B cell (primary cell): ENCODE results near the gene RASA1. TPM values are rescaled to one million over a fixed set of nuclear protein-coding genes. Genes with fewer than 3 reads are reported as not detected.

Experiments used
- ATAC-seq: fragments of 200-7000 bp; cut with Tn5 transposase; one replicate; pipeline ENCODE4 v1.10.0; 2021; ENCODE audit warnings: low read depth, mild to moderate bottlenecking, moderate number of reproducible peaks, moderate library complexity
- CTCF ChIA-PET: fragments of 350-600 bp; sonication (Branson Sonifier 250); formaldehyde crosslinking; loops from one replicate; lab custom pipeline; 2021; ENCODE audit warnings: antibody characterized with exemption, inconsistent platforms; lab: Charles Lee
- POLR2A ChIA-PET: fragments of 350-600 bp; sonication (Branson Sonifier 250); formaldehyde crosslinking; loops from one replicate; lab custom pipeline; 2021; ENCODE audit warnings: antibody characterized with exemption; lab: Charles Lee
- DNase-seq: peaks from one replicate; pipeline ENCODE4 v3.0.0; 2013
- H2AFZ ChIP-seq: 2 replicates; pipeline ENCODE4 v1.6.1; 2012; ENCODE audit warnings: mild to moderate bottlenecking, low read depth, low read length; ENCODE audit not compliant: insufficient read depth, poor library complexity, severe bottlenecking
- H3K27ac ChIP-seq, 2 donors: 1 replicate in 1 of 2; 2 replicates in 1 of 2; pipeline ENCODE4 v1.5.1; 2012 to 2013; ENCODE audit warnings: low read length in 2 of 2, mild to moderate bottlenecking in 2 of 2, moderate library complexity in 1 of 2
- H3K27me3 ChIP-seq, 4 experiments: fragments of 200-600 bp in 1 of 4; sonication (generic) in 1 of 4; replicated peaks in 1 of 4; 1 replicate in 2 of 4; 2 replicates in 2 of 4; pipeline versions ENCODE4 v1.6.1 to v1.7.0; 2013 to 2016; ENCODE audit warnings: low read length in 3 of 4, mild to moderate bottlenecking in 2 of 4, mixed read lengths in 1 of 4, moderate library complexity in 1 of 4; ENCODE audit not compliant: insufficient read depth in 4 of 4, control insufficient read depth in 3 of 4; ENCODE audit errors: control extremely low read depth in 1 of 4
- H3K36me3 ChIP-seq, 2 experiments: replicated peaks in 1 of 2; 1 replicate in 1 of 2; 2 replicates in 1 of 2; pipeline versions ENCODE4 v1.6.1 to v1.7.1; 2013; ENCODE audit warnings: low read length in 1 of 2; ENCODE audit not compliant: insufficient read depth in 2 of 2, control insufficient read depth in 1 of 2; ENCODE audit errors: control extremely low read depth in 1 of 2, extremely low read depth in 1 of 2
- H3K4me1 ChIP-seq, 2 donors: fragments of 200-600 bp in 1 of 2; sonication (generic) in 1 of 2; 1 replicate in 1 of 2; 2 replicates in 1 of 2; pipeline versions ENCODE4 v1.5.1 to v1.6.1; 2013 to 2017; ENCODE audit warnings: low read length in 2 of 2; ENCODE audit not compliant: control insufficient read depth in 2 of 2, insufficient read depth in 2 of 2
- H3K4me2 ChIP-seq: replicated peaks from 2 replicates; pipeline ENCODE3; 2012; ENCODE audit warnings: mild to moderate bottlenecking, low read depth, low read length; ENCODE audit not compliant: poor library complexity, severe bottlenecking
- H3K4me3 ChIP-seq, 5 experiments: fragments of 200-600 bp in 1 of 5; sonication (generic) in 1 of 5; 1 replicate in 3 of 5; 2 replicates in 2 of 5; pipeline versions ENCODE4 v1.5.1 to v1.7.0; 2011 to 2016; ENCODE audit warnings: low read length in 4 of 5, mild to moderate bottlenecking in 4 of 5, low read depth in 2 of 5, control low read depth in 1 of 5, moderate library complexity in 1 of 5; ENCODE audit not compliant: insufficient read depth in 1 of 5; ENCODE audit errors: control extremely low read depth in 1 of 5, extremely low read depth in 1 of 5
- H3K79me2 ChIP-seq: fragments of 200-600 bp; sonication (generic); one replicate; pipeline ENCODE4 v1.6.0; 2016; ENCODE audit warnings: low read length; ENCODE audit not compliant: control insufficient read depth, insufficient read depth
- H3K9ac ChIP-seq: fragments of 200-600 bp; sonication (generic); 2 replicates; pipeline ENCODE4 v1.6.1; 2017; ENCODE audit warnings: mild to moderate bottlenecking, low read length, moderate library complexity
- H3K9me3 ChIP-seq, 3 donors: one replicate each; pipeline versions ENCODE4 v1.6.1 to v1.7.1; 2013; ENCODE audit warnings: low read length in 2 of 3; ENCODE audit not compliant: control insufficient read depth in 2 of 3, insufficient read depth in 1 of 3; ENCODE audit errors: control extremely low read depth in 1 of 3
- H4K20me1 ChIP-seq: 2 replicates; pipeline ENCODE4 v1.6.0; 2012; ENCODE audit warnings: mild to moderate bottlenecking, low read length; ENCODE audit not compliant: insufficient read depth, control insufficient read depth, poor library complexity, severe bottlenecking
- H3K27ac Mint-ChIP-seq: one replicate; pipeline ENCODE4 v1.8.0; 2021; ENCODE audit warnings: mixed read lengths
- H3K27me3 Mint-ChIP-seq: one replicate; pipeline ENCODE4 v1.8.0; 2021; ENCODE audit warnings: mixed read lengths
- H3K4me1 Mint-ChIP-seq: one replicate; pipeline ENCODE4 v1.8.0; 2021; ENCODE audit warnings: mixed read lengths
- H3K4me3 Mint-ChIP-seq: one replicate; pipeline ENCODE4 v1.8.0; 2021; ENCODE audit warnings: mixed read lengths
- H3K9me3 Mint-ChIP-seq: one replicate; pipeline ENCODE4 v1.8.0; 2022; ENCODE audit warnings: mixed read lengths; ENCODE audit not compliant: insufficient read depth
- CTCF ChIP-seq: fragments of 200-600 bp; IDR thresholded peaks from one replicate; pipeline ENCODE4 v1.8.0; 2022; ENCODE audit warnings: antibody characterized with exemption, mild to moderate bottlenecking
- EZH2 ChIP-seq: IDR thresholded peaks from 2 replicates; pipeline ENCODE4 v1.6.1; 2012; ENCODE audit warnings: borderline replicate concordance, low read depth, mild to moderate bottlenecking, moderate library complexity, low read length; ENCODE audit not compliant: insufficient read depth, poor library complexity, severe bottlenecking
- WGBS: methylation state at CpG from one replicate; pipeline ENCODE4 v1.1.5; 2013; ENCODE audit warnings: missing lambda C conversion rate; ENCODE audit not compliant: insufficient coverage; 5-methylcytosine and 5-hydroxymethylcytosine counted together
- intact Hi-C: fragments of 100-400 bp; cut with micrococcal nuclease; formaldehyde crosslinking; loops from one replicate; pipeline ENCODE4 v1.10.0; 2022
- polyA plus RNA-seq: library from polyadenylated mRNA; depleted of rRNA; stranded (reverse); fragments of >200 nt; gene quantifications from 2 replicates; pipeline ENCODE4 v1.2.3, GENCODE V29; 2012
- total RNA-seq, 2 donors: library from RNA; stranded (reverse); fragments of 120-200 nt in 1 of 2; gene quantifications; 1 replicate in 1 of 2; 2 replicates in 1 of 2; pipeline versions ENCODE4 v1.2.3 to v1.2.4, GENCODE V29; 2013 to 2022

Gene RASA1
- total and polyA plus RNA-seq, 2 donors (not counting 1 experiment from before 2014, with no cell fraction given), result 18.9 to 32.2 TPM

- no peak overlapping the region for H3K27ac ChIP-seq
- 96% methylated on average over 4 of the region's 5 CpGs for WGBS
- peaks cover 59% of the 10 kb centered on the region for H3K4me1 Mint-ChIP-seq
- TF ChIP-seq EZH2 (no peak), CTCF (no peak)
- H2AFZ ChIP-seq, result no peak overlapping the region
- H3K79me2 ChIP-seq, result peaks cover 85% of the 10 kb centered on the region
- H3K9me3 Mint-ChIP-seq, result no peaks in the 10 kb centered on the region
- no peaks in the 10 kb centered on the region for H3K27me3 Mint-ChIP-seq
- H3K27me3 ChIP-seq, result no peaks in the 10 kb centered on the region
- peaks cover 10 to 21% of the 10 kb centered on the region in 2 donors for H3K4me1 ChIP-seq
- ChIA-PET CTCF (no interaction called here), POLR2A (no interaction called here)
- no peak overlapping the region for H3K4me2 ChIP-seq
- no peak overlapping the region for H3K4me3 Mint-ChIP-seq
- no peaks in the 10 kb centered on the region for H3K9me3 ChIP-seq
- H3K9ac ChIP-seq, result no peak overlapping the region
- H3K36me3 ChIP-seq, result peaks cover 0 to 1% of the 10 kb centered on the region in 2 experiments
- no peak overlapping the region for H3K27ac Mint-ChIP-seq
- peaks cover 25% of the 10 kb centered on the region for H4K20me1 ChIP-seq
- no peak for DNase-seq
- H3K4me3 ChIP-seq, result no peak overlapping the region
- intact Hi-C loops, result no loop called here
- no peak for ATAC-seq
Observed at GRCh38 chr5:87311405-87312279, 44.0 kb downstream of the RASA1 start.

- ChIA-PET POLR2A (no interaction called here), CTCF (interaction anchor here (1.2 kb wide), 1 partner anchor 9 kb away, joined by 3 read pairs; no protein-coding TSS in a partner anchor)
- intact Hi-C loops, result no loop called here
Observed at GRCh38 chr5:87313216-87313615, 45.5 kb downstream of the RASA1 start.

More at GRCh38 chr5:87313216-87313615, 45.5 kb downstream of the RASA1 start:
- H3K27ac ChIP-seq, result no peak overlapping the region
- H3K4me2 ChIP-seq, result no peak overlapping the region
- no peak for TF ChIP-seq EZH2
- peaks cover under 1 to 13% of the 10 kb centered on the region in 2 donors for H3K4me1 ChIP-seq
- ATAC-seq, result no peak
- Mint-ChIP-seq H3K27me3 (no peaks in the 10 kb centered on the region), H3K4me1 (peaks cover 49% of the 10 kb centered on the region), H3K9me3 (no peaks in the 10 kb centered on the region), H3K4me3 (no peak overlapping the region), H3K27ac (no peak overlapping the region)
- H3K9me3 ChIP-seq, result peaks cover 0 to under 1% (median 0%) of the 10 kb centered on the region in 3 donors
- 59% methylated on average over 3 of the region's 3 CpGs for WGBS
- no peak overlapping the region for H2AFZ ChIP-seq
- no peaks in the 10 kb centered on the region for H3K27me3 ChIP-seq
- H3K4me3 ChIP-seq, result no peak overlapping the region
- H3K9ac ChIP-seq, result no peak overlapping the region
- H4K20me1 ChIP-seq, result peaks cover 23% of the 10 kb centered on the region
- H3K36me3 ChIP-seq, result peaks cover 0 to 3% of the 10 kb centered on the region in 2 experiments
- DNase-seq, result no peak
- H3K79me2 ChIP-seq, result peaks cover 87% of the 10 kb centered on the region
